Liver (tissue), 9 donors: ENCODE data around the gene XXYLT1. TPM values are rescaled to one million over a fixed set of nuclear protein-coding genes. Genes with fewer than 3 reads are reported as not detected.

Experiments
- DNase-seq: peaks from one replicate; pipeline ENCODE4 v3.0.0-alpha.2; 2017; ENCODE audit warnings: low spot score
- H3K27ac ChIP-seq, 2 donors: one replicate each; pipeline ENCODE4 v1.7.0; 2013; ENCODE audit warnings: inconsistent platforms in 2 of 2, low read length in 2 of 2, control low read depth in 1 of 2, low read depth in 1 of 2, mild to moderate bottlenecking in 1 of 2
- H3K27me3 ChIP-seq, 4 donors: one replicate each; pipeline versions ENCODE4 v1.6.1 to v1.7.0; 2013; ENCODE audit warnings: low read length in 3 of 4, inconsistent platforms in 1 of 4, mild to moderate bottlenecking in 1 of 4, moderate library complexity in 1 of 4; ENCODE audit not compliant: control insufficient read depth in 4 of 4, insufficient read depth in 4 of 4
- H3K36me3 ChIP-seq, 4 donors: one replicate each; pipeline versions ENCODE4 v1.6.1 to v1.7.0; 2013; ENCODE audit warnings: low read length in 3 of 4, mild to moderate bottlenecking in 3 of 4, low read depth in 1 of 4, moderate library complexity in 1 of 4; ENCODE audit not compliant: control insufficient read depth in 4 of 4, insufficient read depth in 3 of 4
- H3K4me1 ChIP-seq, 4 donors: one replicate each; pipeline versions ENCODE4 v1.6.1 to v1.7.0; 2013; ENCODE audit warnings: low read length in 3 of 4, mild to moderate bottlenecking in 3 of 4, moderate library complexity in 1 of 4; ENCODE audit not compliant: control insufficient read depth in 4 of 4, insufficient read depth in 4 of 4
- H3K4me3 ChIP-seq, 3 donors: one replicate each; pipeline versions ENCODE4 v1.6.1 to v1.7.0; 2013; ENCODE audit warnings: low read length in 3 of 3, control low read depth in 1 of 3, low read depth in 1 of 3, mild to moderate bottlenecking in 1 of 3
- H3K9ac ChIP-seq, 2 donors: one replicate each; pipeline ENCODE4 v1.7.0; 2013; ENCODE audit warnings: low read length in 2 of 2, mild to moderate bottlenecking in 2 of 2, moderate library complexity in 2 of 2, control low read depth in 1 of 2, low read depth in 1 of 2
- H3K9me3 ChIP-seq, 4 donors: one replicate each; pipeline versions ENCODE4 v1.6.1 to v1.7.0; 2013; ENCODE audit warnings: low read length in 3 of 4; ENCODE audit not compliant: control insufficient read depth in 4 of 4
- EGR1 ChIP-seq, 2 donors: IDR thresholded peaks; 2 replicates each; pipeline ENCODE4 v1.6.1; 2016 to 2018; ENCODE audit warnings: antibody characterized with exemption in 2 of 2, low read depth in 2 of 2
- FOXA1 ChIP-seq: IDR thresholded peaks from 2 replicates; pipeline ENCODE4 v1.6.1; 2016; ENCODE audit warnings: antibody characterized with exemption
- FOXA2 ChIP-seq: IDR thresholded peaks from 2 replicates; pipeline ENCODE4 v1.6.1; 2016; ENCODE audit warnings: antibody characterized with exemption
- GABPA ChIP-seq, 2 donors: IDR thresholded peaks in 1 of 2; conservative IDR thresholded peaks in 1 of 2; 2 replicates each; pipeline ENCODE4 v1.6.1; 2016; ENCODE audit warnings: antibody characterized with exemption in 2 of 2, mild to moderate bottlenecking in 1 of 2, moderate library complexity in 1 of 2
- HNF4A ChIP-seq, 2 donors: conservative IDR thresholded peaks; 2 replicates each; pipeline ENCODE4 v1.6.1; 2016; ENCODE audit warnings: antibody characterized with exemption in 2 of 2, mild to moderate bottlenecking in 2 of 2
- HNF4G ChIP-seq: IDR thresholded peaks from 2 replicates; pipeline ENCODE4 v1.6.1; 2016; ENCODE audit warnings: antibody characterized with exemption
- JUND ChIP-seq, 2 donors: IDR thresholded peaks; 2 replicates each; pipeline ENCODE4 v1.6.1; 2016; ENCODE audit warnings: antibody characterized with exemption in 2 of 2
- RAD21 ChIP-seq, 2 donors: IDR thresholded peaks; 2 replicates each; pipeline ENCODE4 v1.6.1; 2016; ENCODE audit warnings: antibody characterized with exemption in 2 of 2, mild to moderate bottlenecking in 2 of 2
- RXRA ChIP-seq, 2 donors: IDR thresholded peaks; 2 replicates each; pipeline ENCODE4 v1.6.1; 2017 to 2018; ENCODE audit warnings: antibody characterized with exemption in 2 of 2, mild to moderate bottlenecking in 1 of 2
- SP1 ChIP-seq: IDR thresholded peaks from 2 replicates; pipeline ENCODE4 v1.6.1; 2018; ENCODE audit warnings: antibody characterized with exemption, mild to moderate bottlenecking
- TAF1 ChIP-seq: conservative IDR thresholded peaks from 2 replicates; pipeline ENCODE4 v1.6.1; 2016; ENCODE audit warnings: antibody characterized with exemption, mild to moderate bottlenecking
- YY1 ChIP-seq: IDR thresholded peaks from 2 replicates; pipeline ENCODE4 v1.6.1; 2016; ENCODE audit warnings: antibody characterized with exemption, mild to moderate bottlenecking
- WGBS: extraction: QIAGEN DNeasy Blood & Tissue Kit; methylation state at CpG from one replicate; pipeline ENCODE4 v1.1.7; 2013; 5-methylcytosine and 5-hydroxymethylcytosine counted together
- polyA plus RNA-seq, 2 donors: library from polyadenylated mRNA; stranded (reverse) in 1 of 2; unstranded in 1 of 2; fragments of 200-250 nt in 1 of 2; fragments of >200 nt in 1 of 2; fragmentation: Nextera tagmentation in 1 of 2; extraction: Ambion mirVana in 1 of 2; gene quantifications; one replicate each; pipeline versions ENCODE4 v1.2.1 to v1.2.3, GENCODE V29; 2013 to 2015
- total RNA-seq, 2 donors: library from RNA; depleted of rRNA; stranded (reverse); fragments of >200 nt; gene quantifications; one replicate each; pipeline ENCODE4 v1.2.3, GENCODE V29; 2014
- TF ChIP-seq, protein P1 (sequence below): IDR thresholded peaks from 2 replicates; pipeline ENCODE4 v1.6.1; 2016; ENCODE audit warnings: antibody characterized with exemption
- TF ChIP-seq, protein P2 (sequence below): IDR thresholded peaks from 2 replicates; pipeline ENCODE4 v1.6.1; 2016; ENCODE audit warnings: antibody characterized with exemption
- TF ChIP-seq, protein P3 (sequence below): fragments of 150-350 bp; IDR thresholded peaks from 2 replicates; pipeline ENCODE4 v1.5.1; 2017; ENCODE audit warnings: improper control_type of control experiment, low read depth, low read length; ENCODE audit not compliant: missing input control
- TF ChIP-seq, protein P4 (sequence below): IDR thresholded peaks from 2 replicates; pipeline ENCODE4 v1.6.1; 2016; ENCODE audit warnings: antibody characterized with exemption, mild to moderate bottlenecking
- TF ChIP-seq, protein P5 (sequence below): IDR thresholded peaks from 2 replicates; pipeline ENCODE4 v1.6.1; 2016; ENCODE audit warnings: antibody characterized with exemption
- donor health status: healthy.
- donor health status: healthy.
- donor health status: healthy.
- donor health status: healthy.
- donor health status: healthy.

Gene XXYLT1
- total and polyA plus RNA-seq, 4 donors = 0.93 to 7.6 (median 2.8) TPM

DNA sequence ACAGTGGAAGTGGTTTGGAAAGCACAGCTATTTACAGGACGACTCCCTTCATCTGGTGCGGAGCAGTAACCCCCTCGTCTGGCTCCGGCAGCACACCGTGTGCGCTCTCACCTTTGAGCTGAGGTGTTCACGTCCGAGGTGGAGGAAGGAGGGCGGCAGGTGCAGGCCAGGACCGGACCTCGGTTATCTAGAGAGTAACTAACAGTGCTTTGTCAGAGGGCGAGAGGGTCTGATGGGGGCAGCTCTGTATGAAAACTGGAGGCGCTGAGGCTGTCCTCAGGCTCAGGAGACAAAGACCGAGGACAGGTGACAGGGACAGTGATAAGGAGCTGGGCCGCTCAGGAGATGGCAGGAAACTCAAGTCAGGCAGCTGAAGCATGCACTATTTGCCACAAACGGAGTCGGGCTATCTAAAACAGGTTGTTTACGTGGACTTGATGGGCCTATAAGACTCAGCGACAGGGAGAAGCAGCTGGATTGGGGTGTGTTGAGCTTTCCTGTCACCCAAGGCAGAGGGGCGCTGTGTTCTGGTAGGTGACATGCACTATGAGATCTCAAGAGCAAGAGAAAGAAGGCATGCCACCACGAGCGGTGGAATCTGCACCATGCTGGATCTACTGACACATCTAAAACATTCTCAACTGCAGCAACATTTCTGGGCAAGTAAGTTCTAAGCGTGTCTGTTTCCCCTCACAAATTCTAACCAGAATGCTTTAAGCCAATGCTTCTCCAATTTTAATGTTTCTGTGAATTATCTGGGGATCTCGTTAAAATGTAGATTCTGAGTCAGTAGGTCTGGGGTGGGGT is 155.2 kb downstream of the XXYLT1 start:
- Histone ChIP-seq H3K9ac (no peak overlapping the region), H3K27ac (no peak overlapping the region), H3K27me3 (no peaks in the 10 kb centered on the region), H3K4me1 (no peaks in the 10 kb centered on the region), H3K4me3 (no peak overlapping the region), H3K36me3 (no peaks in the 10 kb centered on the region), H3K9me3 (no peaks in the 10 kb centered on the region)
- DNase-seq = no peak
- TF ChIP-seq HNF4A (conservative IDR thresholded peaks at IDR 0.05) (no peak), GABPA (IDR thresholded peaks at IDR 0.05 in 1 of 2, conservative IDR thresholded peaks at IDR 0.05 in 1 of 2) (no peak), FOXA1 (no peak), YY1 (no peak), TAF1 (no peak), HNF4G (no peak), RAD21 (IDR thresholded peaks at IDR 0.05) (no peak), FOXA2 (no peak), EGR1 (IDR thresholded peaks at IDR 0.05; ENCODE audit: low read depth in 2 of 2) (no peak)
- TF ChIP-seq, protein P1, sequence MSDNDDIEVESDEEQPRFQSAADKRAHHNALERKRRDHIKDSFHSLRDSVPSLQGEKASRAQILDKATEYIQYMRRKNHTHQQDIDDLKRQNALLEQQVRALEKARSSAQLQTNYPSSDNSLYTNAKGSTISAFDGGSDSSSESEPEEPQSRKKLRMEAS = no peak
- TF ChIP-seq, protein P2, sequence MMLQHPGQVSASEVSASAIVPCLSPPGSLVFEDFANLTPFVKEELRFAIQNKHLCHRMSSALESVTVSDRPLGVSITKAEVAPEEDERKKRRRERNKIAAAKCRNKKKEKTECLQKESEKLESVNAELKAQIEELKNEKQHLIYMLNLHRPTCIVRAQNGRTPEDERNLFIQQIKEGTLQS = no peak
- TF ChIP-seq, protein P3, sequence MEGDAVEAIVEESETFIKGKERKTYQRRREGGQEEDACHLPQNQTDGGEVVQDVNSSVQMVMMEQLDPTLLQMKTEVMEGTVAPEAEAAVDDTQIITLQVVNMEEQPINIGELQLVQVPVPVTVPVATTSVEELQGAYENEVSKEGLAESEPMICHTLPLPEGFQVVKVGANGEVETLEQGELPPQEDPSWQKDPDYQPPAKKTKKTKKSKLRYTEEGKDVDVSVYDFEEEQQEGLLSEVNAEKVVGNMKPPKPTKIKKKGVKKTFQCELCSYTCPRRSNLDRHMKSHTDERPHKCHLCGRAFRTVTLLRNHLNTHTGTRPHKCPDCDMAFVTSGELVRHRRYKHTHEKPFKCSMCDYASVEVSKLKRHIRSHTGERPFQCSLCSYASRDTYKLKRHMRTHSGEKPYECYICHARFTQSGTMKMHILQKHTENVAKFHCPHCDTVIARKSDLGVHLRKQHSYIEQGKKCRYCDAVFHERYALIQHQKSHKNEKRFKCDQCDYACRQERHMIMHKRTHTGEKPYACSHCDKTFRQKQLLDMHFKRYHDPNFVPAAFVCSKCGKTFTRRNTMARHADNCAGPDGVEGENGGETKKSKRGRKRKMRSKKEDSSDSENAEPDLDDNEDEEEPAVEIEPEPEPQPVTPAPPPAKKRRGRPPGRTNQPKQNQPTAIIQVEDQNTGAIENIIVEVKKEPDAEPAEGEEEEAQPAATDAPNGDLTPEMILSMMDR = no peak
- 88% methylated on average over 24 of the region's 24 CpGs for WGBS

DNA sequence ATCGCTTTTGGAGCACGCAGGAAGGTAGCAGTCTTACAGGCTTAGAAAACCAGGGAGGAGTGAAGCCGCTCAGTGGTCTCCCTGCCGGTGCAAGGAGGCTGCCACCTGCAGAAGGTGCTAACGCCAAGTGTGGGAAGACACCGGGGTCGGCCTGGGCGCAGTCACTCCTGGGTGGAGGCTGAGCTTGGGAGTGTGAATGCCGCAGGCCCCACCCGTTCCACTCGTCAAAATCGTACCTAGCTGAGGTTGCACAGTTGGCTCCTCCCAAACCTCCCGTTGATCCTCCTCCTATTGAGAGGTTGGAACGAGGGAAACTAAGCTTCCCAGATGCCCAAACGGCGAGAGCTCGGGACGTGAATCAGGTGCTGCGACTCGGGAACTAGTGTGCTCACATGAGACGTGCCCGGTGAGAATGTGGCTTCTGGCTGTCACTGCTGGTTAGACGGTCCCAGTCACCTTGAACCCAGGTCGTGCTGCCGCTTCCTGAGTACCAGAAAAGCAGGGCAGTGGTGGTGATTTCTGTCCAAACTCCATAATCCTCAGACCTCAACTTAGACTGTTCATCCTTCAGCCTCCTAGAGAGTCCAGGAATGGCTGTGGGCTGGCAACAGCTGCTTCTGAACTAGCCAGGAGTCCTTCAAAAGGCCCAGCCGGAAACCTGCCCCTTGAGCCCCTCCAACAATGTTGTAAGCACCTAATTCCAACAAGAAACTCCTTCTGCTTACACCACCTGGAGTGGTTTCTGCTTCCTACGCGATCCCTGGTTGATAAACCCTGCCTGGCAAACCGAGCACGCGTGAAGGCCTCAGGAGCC is 156.0 kb downstream of the XXYLT1 start:
- no peaks in the 10 kb centered on the region for H3K4me1 ChIP-seq
- TF ChIP-seq, protein P4, sequence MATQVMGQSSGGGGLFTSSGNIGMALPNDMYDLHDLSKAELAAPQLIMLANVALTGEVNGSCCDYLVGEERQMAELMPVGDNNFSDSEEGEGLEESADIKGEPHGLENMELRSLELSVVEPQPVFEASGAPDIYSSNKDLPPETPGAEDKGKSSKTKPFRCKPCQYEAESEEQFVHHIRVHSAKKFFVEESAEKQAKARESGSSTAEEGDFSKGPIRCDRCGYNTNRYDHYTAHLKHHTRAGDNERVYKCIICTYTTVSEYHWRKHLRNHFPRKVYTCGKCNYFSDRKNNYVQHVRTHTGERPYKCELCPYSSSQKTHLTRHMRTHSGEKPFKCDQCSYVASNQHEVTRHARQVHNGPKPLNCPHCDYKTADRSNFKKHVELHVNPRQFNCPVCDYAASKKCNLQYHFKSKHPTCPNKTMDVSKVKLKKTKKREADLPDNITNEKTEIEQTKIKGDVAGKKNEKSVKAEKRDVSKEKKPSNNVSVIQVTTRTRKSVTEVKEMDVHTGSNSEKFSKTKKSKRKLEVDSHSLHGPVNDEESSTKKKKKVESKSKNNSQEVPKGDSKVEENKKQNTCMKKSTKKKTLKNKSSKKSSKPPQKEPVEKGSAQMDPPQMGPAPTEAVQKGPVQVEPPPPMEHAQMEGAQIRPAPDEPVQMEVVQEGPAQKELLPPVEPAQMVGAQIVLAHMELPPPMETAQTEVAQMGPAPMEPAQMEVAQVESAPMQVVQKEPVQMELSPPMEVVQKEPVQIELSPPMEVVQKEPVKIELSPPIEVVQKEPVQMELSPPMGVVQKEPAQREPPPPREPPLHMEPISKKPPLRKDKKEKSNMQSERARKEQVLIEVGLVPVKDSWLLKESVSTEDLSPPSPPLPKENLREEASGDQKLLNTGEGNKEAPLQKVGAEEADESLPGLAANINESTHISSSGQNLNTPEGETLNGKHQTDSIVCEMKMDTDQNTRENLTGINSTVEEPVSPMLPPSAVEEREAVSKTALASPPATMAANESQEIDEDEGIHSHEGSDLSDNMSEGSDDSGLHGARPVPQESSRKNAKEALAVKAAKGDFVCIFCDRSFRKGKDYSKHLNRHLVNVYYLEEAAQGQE = no peak
- TF ChIP-seq, protein P2 = no peak
- no peak for TF ChIP-seq YY1
- no peak for TF ChIP-seq TAF1
- no peak for TF ChIP-seq SP1
- no peak for TF ChIP-seq HNF4G
- no peak for TF ChIP-seq RAD21 (IDR thresholded peaks at IDR 0.05)
- TF ChIP-seq, protein P5, sequence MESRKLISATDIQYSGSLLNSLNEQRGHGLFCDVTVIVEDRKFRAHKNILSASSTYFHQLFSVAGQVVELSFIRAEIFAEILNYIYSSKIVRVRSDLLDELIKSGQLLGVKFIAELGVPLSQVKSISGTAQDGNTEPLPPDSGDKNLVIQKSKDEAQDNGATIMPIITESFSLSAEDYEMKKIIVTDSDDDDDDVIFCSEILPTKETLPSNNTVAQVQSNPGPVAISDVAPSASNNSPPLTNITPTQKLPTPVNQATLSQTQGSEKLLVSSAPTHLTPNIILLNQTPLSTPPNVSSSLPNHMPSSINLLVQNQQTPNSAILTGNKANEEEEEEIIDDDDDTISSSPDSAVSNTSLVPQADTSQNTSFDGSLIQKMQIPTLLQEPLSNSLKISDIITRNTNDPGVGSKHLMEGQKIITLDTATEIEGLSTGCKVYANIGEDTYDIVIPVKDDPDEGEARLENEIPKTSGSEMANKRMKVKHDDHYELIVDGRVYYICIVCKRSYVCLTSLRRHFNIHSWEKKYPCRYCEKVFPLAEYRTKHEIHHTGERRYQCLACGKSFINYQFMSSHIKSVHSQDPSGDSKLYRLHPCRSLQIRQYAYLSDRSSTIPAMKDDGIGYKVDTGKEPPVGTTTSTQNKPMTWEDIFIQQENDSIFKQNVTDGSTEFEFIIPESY = no peak
- TF ChIP-seq JUND (IDR thresholded peaks at IDR 0.05) = no peak
- TF ChIP-seq FOXA1 = no peak
- no peak for TF ChIP-seq GABPA (IDR thresholded peaks at IDR 0.05 in 1 of 2, conservative IDR thresholded peaks at IDR 0.05 in 1 of 2)
- TF ChIP-seq, protein P3 = no peak
- no peak for TF ChIP-seq EGR1 (IDR thresholded peaks at IDR 0.05; ENCODE audit: low read depth in 2 of 2)
- no peak for TF ChIP-seq RXRA (IDR thresholded peaks at IDR 0.05)
- TF ChIP-seq HNF4A (conservative IDR thresholded peaks at IDR 0.05) = no peak
- TF ChIP-seq FOXA2 = no peak
- H3K4me3 ChIP-seq = no peak overlapping the region
- no peaks in the 10 kb centered on the region for H3K27me3 ChIP-seq
- DNase-seq = no peak
- 89% methylated on average over 31 of the region's 31 CpGs for WGBS
- H3K27ac ChIP-seq = no peak overlapping the region
- H3K36me3 ChIP-seq = no peaks in the 10 kb centered on the region
- no peaks in the 10 kb centered on the region for H3K9me3 ChIP-seq
- no peak overlapping the region for H3K9ac ChIP-seq
